ENCODE measurements around the gene UCP2.

DNA sequence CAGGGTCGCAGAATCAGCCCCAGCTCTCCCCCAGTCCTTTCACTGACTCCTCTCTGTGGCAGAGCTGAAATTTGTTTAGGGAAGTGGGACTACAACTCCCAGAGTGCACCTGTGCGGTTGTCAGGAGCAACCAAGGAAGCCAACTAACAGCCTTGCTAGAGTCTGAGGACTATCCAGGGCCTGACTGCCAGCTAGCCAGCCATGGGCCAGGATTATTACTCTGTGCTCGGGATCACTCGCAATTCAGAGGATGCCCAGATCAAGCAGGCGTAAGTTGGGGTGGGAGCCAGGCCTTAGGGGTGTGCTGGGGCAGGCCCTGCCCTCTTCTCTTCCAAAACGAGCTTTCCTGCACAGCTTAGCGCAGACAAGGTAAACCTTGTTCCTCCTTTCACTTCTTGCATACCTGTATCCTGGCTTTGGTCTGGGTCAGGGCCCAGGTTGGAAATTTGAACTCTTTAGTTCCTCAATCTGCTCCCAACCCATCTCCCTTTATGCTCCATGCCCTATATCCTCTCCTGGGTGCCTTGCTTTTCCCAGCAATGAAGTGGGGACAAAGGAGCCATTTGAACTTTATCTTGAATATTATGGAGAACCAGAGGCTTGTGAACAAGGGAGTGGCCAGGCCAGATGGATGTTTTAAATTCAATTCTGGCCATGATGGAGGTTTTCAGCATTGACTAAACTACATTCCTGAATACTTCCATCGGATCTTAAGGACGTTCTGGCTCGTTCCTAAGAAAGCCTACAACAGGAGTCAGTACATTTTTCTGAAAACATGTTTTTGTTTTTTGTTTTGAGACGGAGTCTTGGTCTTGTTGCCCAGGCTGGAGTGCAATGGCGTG, 31.6 kb downstream of the UCP2 start, which contains the start of gene DNAJB13:
- TF ChIP-seq POLR2AphosphoS5 (IDR thresholded peaks at IDR 0.05; ENCODE audit: low read depth, low read length), result no peak
- no peak for TF ChIP-seq POLR2A (IDR thresholded peaks at IDR 0.05; ENCODE audit: low read depth, low read length)

Measured in GM12891 (cell line).